K562 (cell line): Measurements from ENCODE around the gene SH3GL3. TPM values are rescaled to one million over a fixed set of nuclear protein-coding genes. Genes with fewer than 3 reads are reported as not detected.

Experiments
- CAMTA2 ChIP-seq: fragments of 250-450 bp; sonication (Bioruptor Pico); conservative IDR thresholded peaks from 2 replicates; pipeline ENCODE4 v1.5.1; 2022
- DACH1 ChIP-seq: fragments of 450-650 bp; IDR thresholded peaks from 2 replicates; pipeline ENCODE4 v1.6.1; 2018; ENCODE audit not compliant: partially characterized antibody
- FOXA3 ChIP-seq, 2 experiments: fragments of 450-650 bp in 1 of 2; sonication (generic) in 1 of 2; formaldehyde crosslinking; IDR thresholded peaks in 1 of 2; conservative IDR thresholded peaks in 1 of 2; 2 replicates each; pipeline versions ENCODE4 v1.4.0 to v1.8.0; 2020 to 2022; ENCODE audit warnings: mild to moderate bottlenecking in 2 of 2, missing genetic modification reagents in 1 of 2
- KDM4B ChIP-seq, 2 experiments: fragments of 450-650 bp in 1 of 2; sonication (generic) in 1 of 2; IDR thresholded peaks; 2 replicates each; pipeline ENCODE4 v1.6.1; 2016 to 2017; ENCODE audit warnings: borderline replicate concordance in 2 of 2, antibody characterized with exemption in 1 of 2, low read depth in 1 of 2, mild to moderate bottlenecking in 1 of 2
- RAD21 ChIP-seq, 2 experiments: fragments of 250-450 bp in 1 of 2; fragments of 450-650 bp in 1 of 2; sonication (Bioruptor Pico) in 1 of 2; formaldehyde crosslinking in 1 of 2; IDR thresholded peaks in 1 of 2; conservative IDR thresholded peaks in 1 of 2; 2 replicates each; pipeline versions ENCODE4 v1.4.0 to v1.8.0; 2020 to 2022; ENCODE audit warnings: mild to moderate bottlenecking in 2 of 2, moderate library complexity in 1 of 2
- THRAP3 ChIP-seq: fragments of 450-650 bp; IDR thresholded peaks from 2 replicates; pipeline ENCODE4 v1.6.1; 2016; ENCODE audit warnings: mild to moderate bottlenecking, inconsistent platforms, borderline replicate concordance
- ZSCAN29 ChIP-seq: fragments of 450-650 bp; IDR thresholded peaks from 2 replicates; pipeline ENCODE4 v1.6.1; 2017
- polyA plus RNA-seq, 8 experiments: library from polyadenylated mRNA; depleted of rRNA in 4 of 8; stranded (reverse) in 5 of 8; unstranded in 3 of 8; fragments of >200 nt; fragmentation: Nextera tagmentation in 2 of 8; fragmentation: Illumina TruSeq in 1 of 8; extraction: Ambion mirVana in 2 of 8; extraction: Trizol in 1 of 8; gene quantifications; 2 replicates each; pipeline versions ENCODE4 v1.2.1 to v1.2.3, GENCODE V29; 2011 to 2014; ENCODE audit warnings: inconsistent platforms in 1 of 8, missing spikeins in 1 of 8
- total RNA-seq, 7 experiments: library from RNA; depleted of rRNA in 6 of 7; stranded (reverse); fragments of >200 nt in 6 of 7; fragmentation: Illumina TruSeq in 2 of 7; extraction: Trizol in 2 of 7; gene quantifications; 2 replicates each; pipeline versions ENCODE4 v1.2.1 to v1.2.3, GENCODE V29; 2011 to 2021; ENCODE audit warnings: low replicate concordance in 1 of 7
- TF ChIP-seq, protein P1 (sequence below): fragments of 450-650 bp; IDR thresholded peaks from 2 replicates; pipeline ENCODE4 v1.6.1; 2016; ENCODE audit warnings: mild to moderate bottlenecking
- TF ChIP-seq, protein P2 (sequence below): sonication (generic); formaldehyde crosslinking; IDR thresholded peaks from 2 replicates; pipeline ENCODE4 v1.8.0; 2023; ENCODE audit warnings: mild to moderate bottlenecking, missing genetic modification reagents

Gene SH3GL3
- total and polyA plus RNA-seq, 9 of the 15 experiments (the other 6 are each of a cell fraction or from before 2014, with no cell fraction given), result 3.9 to 16.0 (median 9.7) TPM

DNA sequence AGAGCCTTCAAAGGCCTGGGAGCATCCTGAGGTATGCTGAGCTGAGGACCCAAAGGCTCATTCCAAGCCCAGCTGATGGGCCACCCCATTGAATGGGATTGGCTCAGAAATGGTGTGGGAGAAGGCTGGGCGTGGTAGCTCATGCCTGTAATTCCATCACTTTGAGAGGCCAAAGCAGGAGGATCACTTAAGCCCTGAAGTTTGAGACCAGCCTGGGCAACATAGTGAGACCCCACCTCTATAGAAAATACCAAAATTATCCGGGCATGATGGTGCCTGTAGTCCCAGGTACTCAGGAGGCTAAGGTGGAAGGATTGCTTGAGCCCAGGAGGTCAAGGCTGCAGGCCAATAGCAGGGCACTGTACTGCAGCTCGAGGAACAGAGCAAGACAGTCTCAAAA is 163.0 kb downstream of the SH3GL3 start (continued):
- TF ChIP-seq, protein P1, sequence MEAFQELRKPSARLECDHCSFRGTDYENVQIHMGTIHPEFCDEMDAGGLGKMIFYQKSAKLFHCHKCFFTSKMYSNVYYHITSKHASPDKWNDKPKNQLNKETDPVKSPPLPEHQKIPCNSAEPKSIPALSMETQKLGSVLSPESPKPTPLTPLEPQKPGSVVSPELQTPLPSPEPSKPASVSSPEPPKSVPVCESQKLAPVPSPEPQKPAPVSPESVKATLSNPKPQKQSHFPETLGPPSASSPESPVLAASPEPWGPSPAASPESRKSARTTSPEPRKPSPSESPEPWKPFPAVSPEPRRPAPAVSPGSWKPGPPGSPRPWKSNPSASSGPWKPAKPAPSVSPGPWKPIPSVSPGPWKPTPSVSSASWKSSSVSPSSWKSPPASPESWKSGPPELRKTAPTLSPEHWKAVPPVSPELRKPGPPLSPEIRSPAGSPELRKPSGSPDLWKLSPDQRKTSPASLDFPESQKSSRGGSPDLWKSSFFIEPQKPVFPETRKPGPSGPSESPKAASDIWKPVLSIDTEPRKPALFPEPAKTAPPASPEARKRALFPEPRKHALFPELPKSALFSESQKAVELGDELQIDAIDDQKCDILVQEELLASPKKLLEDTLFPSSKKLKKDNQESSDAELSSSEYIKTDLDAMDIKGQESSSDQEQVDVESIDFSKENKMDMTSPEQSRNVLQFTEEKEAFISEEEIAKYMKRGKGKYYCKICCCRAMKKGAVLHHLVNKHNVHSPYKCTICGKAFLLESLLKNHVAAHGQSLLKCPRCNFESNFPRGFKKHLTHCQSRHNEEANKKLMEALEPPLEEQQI, result no peak
- TF ChIP-seq ZSCAN29, result no peak
- TF ChIP-seq, protein P2, sequence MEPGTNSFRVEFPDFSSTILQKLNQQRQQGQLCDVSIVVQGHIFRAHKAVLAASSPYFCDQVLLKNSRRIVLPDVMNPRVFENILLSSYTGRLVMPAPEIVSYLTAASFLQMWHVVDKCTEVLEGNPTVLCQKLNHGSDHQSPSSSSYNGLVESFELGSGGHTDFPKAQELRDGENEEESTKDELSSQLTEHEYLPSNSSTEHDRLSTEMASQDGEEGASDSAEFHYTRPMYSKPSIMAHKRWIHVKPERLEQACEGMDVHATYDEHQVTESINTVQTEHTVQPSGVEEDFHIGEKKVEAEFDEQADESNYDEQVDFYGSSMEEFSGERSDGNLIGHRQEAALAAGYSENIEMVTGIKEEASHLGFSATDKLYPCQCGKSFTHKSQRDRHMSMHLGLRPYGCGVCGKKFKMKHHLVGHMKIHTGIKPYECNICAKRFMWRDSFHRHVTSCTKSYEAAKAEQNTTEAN (CRISPR knock-in tag), result no peak
- no peak for TF ChIP-seq CAMTA2 (CRISPR knock-in tag)
- no peak for TF ChIP-seq FOXA3 (CRISPR knock-in tag; conservative IDR thresholded peaks at IDR 0.05 in 1 of 2, IDR thresholded peaks at IDR 0.05 in 1 of 2)
- TF ChIP-seq RAD21 (CRISPR knock-in tag; conservative IDR thresholded peaks at IDR 0.05 in 1 of 2, IDR thresholded peaks at IDR 0.05 in 1 of 2), result no peak
- TF ChIP-seq THRAP3, result no peak
- TF ChIP-seq DACH1, result no peak
- TF ChIP-seq KDM4B (IDR thresholded peaks at IDR 0.05; ENCODE audit: borderline replicate concordance in 2 of 2, low read depth in 1 of 2), result no peak
